WERI-Rb-1 (cell line): Measurements from ENCODE around the gene ENO2.
"Not testable (repeated sequence)": the region's sequence is repeated elsewhere in the genome, so short reads cannot be mapped to it uniquely, and the experiment has no call there.

Source experiments
- DNase-seq: peaks from one replicate; pipeline ENCODE4 v3.0.0-alpha.2; 2020
- H3K27ac ChIP-seq: fragments of 250-450 bp; sonication (Bioruptor Pico); 2 replicates; pipeline ENCODE4 v1.5.1; 2020; ENCODE audit warnings: mild to moderate bottlenecking, moderate library complexity
- H3K27me3 ChIP-seq: fragments of 250-450 bp; sonication (Bioruptor Pico); 2 replicates; pipeline ENCODE4 v1.5.1; 2021; ENCODE audit warnings: mild to moderate bottlenecking, low read depth, moderate library complexity; ENCODE audit not compliant: insufficient read depth, severe bottlenecking
- H3K36me3 ChIP-seq: fragments of 250-450 bp; sonication (Bioruptor Pico); 2 replicates; pipeline ENCODE4 v1.5.1; 2020; ENCODE audit warnings: mild to moderate bottlenecking, moderate library complexity
- H3K4me3 ChIP-seq: 2 replicates; pipeline ENCODE4 v1.5.1; 2011; ENCODE audit warnings: low read depth, mild to moderate bottlenecking, control low read depth, low read length
- H3K9me3 ChIP-seq: fragments of 250-450 bp; sonication (Bioruptor Pico); 2 replicates; pipeline ENCODE4 v1.5.1; 2021; ENCODE audit warnings: mild to moderate bottlenecking, moderate library complexity; ENCODE audit not compliant: severe bottlenecking
- CTCF ChIP-seq: IDR thresholded peaks from 2 replicates; pipeline ENCODE4 v1.5.1; 2011; ENCODE audit warnings: low read depth, mild to moderate bottlenecking, control low read depth, inconsistent platforms, low read length

The ENO2 gene

DNA sequence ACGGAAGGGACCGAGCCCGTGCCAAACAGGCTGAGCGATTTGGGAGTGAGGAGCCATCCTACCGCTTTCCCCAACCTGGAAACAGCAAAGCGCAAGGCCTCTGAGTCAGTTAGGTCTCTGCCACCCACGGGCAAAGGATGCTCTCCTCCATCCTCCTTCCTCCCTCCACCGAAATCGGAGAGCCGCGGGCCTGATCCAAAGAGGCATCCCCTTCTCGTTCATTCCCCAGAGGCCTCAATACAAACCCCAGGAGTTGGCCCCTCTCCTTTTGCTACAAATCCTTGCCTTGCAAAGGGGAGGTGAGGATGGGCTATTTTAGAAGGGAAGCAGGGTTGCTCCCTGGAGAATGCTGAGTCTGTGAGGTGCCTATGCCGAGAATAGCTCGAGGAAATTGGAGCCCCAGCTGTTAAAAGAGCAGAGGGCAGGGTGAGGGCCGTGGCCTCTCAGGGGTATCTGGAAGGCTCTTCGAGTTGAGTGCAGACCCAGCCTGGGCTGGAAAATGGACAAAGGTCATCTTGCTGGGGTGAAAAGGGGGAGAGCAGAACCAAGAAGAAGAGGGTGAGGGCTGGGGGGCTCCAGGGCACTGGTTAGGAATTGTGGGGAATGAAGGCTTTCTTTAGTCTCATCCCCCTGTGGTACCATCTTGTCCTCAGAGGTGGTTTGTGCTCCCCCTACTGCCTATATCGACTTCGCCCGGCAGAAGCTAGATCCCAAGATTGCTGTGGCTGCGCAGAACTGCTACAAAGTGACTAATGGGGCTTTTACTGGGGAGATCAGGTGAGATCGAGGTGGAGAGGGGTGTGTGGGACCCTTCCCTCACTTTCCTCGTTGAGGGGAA is 46.0 kb upstream of the ENO2 start:
- TF ChIP-seq CTCF = peak; percentile 29; the same call in 1 of the 2 replicates
- Histone ChIP-seq H3K4me3 (peak overlapping the region; percentile 92), H3K9me3 (no peaks in the 10 kb centered on the region), H3K27ac (peak overlapping the region; percentile 97), H3K36me3 (peaks cover 74% of the 10 kb centered on the region), H3K27me3 (no peaks in the 10 kb centered on the region)
- no peak for DNase-seq

GRCh38 chr12:6869049-6870021 is 45.0 kb upstream of the ENO2 start:
- Histone ChIP-seq H3K4me3 (peak overlapping the region; percentile 92), H3K27ac (peak overlapping the region; percentile 97), H3K9me3 (no peaks in the 10 kb centered on the region), H3K36me3 (peaks cover 65% of the 10 kb centered on the region), H3K27me3 (no peaks in the 10 kb centered on the region)
- DNase-seq = peak; percentile 87
- peak; percentile 88 for TF ChIP-seq CTCF

DNA sequence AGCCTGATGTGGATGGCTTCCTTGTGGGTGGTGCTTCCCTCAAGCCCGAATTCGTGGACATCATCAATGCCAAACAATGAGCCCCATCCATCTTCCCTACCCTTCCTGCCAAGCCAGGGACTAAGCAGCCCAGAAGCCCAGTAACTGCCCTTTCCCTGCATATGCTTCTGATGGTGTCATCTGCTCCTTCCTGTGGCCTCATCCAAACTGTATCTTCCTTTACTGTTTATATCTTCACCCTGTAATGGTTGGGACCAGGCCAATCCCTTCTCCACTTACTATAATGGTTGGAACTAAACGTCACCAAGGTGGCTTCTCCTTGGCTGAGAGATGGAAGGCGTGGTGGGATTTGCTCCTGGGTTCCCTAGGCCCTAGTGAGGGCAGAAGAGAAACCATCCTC is 44.1 kb upstream of the ENO2 start:
- peaks cover 55% of the 10 kb centered on the region for H3K36me3 ChIP-seq
- H3K27ac ChIP-seq, H3K9me3 ChIP-seq, H3K4me3 ChIP-seq, H3K27me3 ChIP-seq, DNase-seq: not testable (repeated sequence)

- H3K27ac ChIP-seq = no peak overlapping the region; the same call in none of the 2 replicates
- no peak overlapping the region for H3K4me3 ChIP-seq
- peaks cover 50% of the 10 kb centered on the region for H3K36me3 ChIP-seq
- no peaks in the 10 kb centered on the region for H3K9me3 ChIP-seq
- peak; percentile 37 for DNase-seq
- no peaks in the 10 kb centered on the region for H3K27me3 ChIP-seq
- no peak for TF ChIP-seq CTCF
These were observed 43.1 kb upstream of the ENO2 start for GRCh38 chr12:6871052-6871957.

DNA sequence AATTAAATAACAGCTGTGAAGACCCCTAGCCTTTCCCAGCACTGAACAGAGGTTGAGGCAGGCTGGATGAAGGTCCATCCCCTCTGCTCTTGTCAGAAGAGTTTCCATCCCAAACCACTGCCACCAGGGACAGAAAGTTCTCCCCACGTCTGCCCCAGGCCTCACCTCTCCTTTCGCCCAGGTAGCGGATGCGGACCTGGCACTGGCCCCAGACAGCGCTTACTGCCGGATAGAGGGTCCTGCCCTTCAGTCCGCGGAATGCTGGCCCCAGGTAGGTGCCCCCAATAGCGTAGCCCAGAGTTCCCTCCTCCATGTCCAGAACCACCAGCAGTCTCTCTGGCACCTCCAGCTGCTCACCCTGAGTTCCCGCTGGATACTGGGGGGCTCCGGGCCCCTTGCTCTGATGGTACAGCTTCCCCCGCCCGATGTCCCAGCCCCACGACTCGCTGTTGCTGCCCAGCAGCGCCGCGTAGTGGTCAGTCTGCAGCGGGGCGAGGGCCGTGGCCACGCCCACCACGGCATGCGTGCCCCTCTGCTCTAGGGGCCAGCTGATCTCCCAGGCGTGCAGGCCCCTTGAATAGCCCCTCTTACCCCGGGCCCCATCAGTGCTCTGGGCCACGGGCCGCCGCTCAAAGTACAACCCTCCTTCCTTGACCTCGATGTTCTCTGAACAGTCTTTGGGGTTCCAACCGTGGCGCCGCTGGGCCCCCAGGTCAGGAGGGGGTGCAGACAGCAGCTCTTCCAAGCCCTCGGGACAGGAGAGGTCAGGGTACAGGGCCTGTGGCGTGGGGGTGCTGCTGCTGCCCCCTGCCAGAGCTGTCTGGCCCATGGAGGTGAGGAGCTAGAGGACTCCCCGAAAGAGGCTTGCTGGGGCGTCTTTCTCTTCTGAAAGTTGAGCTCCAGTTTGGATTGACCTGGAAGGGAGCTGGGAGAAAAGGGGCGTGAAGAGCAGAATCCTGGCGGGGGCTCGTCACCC is 42.0 kb upstream of the ENO2 start:
- peaks cover 54% of the 10 kb centered on the region for H3K36me3 ChIP-seq
- peak; percentile 98 for TF ChIP-seq CTCF
- DNase-seq = peak; percentile 85
- no peaks in the 10 kb centered on the region for H3K9me3 ChIP-seq
- no peaks in the 10 kb centered on the region for H3K27me3 ChIP-seq
- H3K4me3 ChIP-seq = peak overlapping the region; percentile 53
- peak overlapping the region; percentile 47 for H3K27ac ChIP-seq
